NCI-H187 treated with DMSO at 0.1 percent for 48 hours (cell line): ENCODE data around the gene HIVEP2.

Source experiments
- DNase-seq: peaks from one replicate; lab custom pipeline; 2025; lab: John Stamatoyannopoulos, UW

HIVEP2 gene

GRCh38 chr6:142729618-142730017 lies 215.4 kb downstream of the HIVEP2 start:
- DNase-seq: no peak

- no peak for DNase-seq
These were observed 216.0 kb downstream of the HIVEP2 start for GRCh38 chr6:142728910-142729481.

- peak; percentile 42 for DNase-seq
These were observed 216.6 kb downstream of the HIVEP2 start for GRCh38 chr6:142728364-142728763.

GRCh38 chr6:142726616-142727015 lies 218.4 kb downstream of the HIVEP2 start:
- DNase-seq: no peak

GRCh38 chr6:142725024-142725770 lies 219.8 kb downstream of the HIVEP2 start:
- no peak for DNase-seq

- DNase-seq: no peak
These were observed 222.1 kb downstream of the HIVEP2 start for GRCh38 chr6:142722841-142723240.

- DNase-seq: no peak
These were observed 223.0 kb downstream of the HIVEP2 start for GRCh38 chr6:142722012-142722411.

GRCh38 chr6:142721215-142721920 lies 223.6 kb downstream of the HIVEP2 start:
- no peak for DNase-seq

- DNase-seq: no peak
These were observed 226.2 kb downstream of the HIVEP2 start for GRCh38 chr6:142718667-142719191.

GRCh38 chr6:142716097-142716496 lies 228.9 kb downstream of the HIVEP2 start:
- DNase-seq: no peak

- no peak for DNase-seq
These were observed 229.8 kb downstream of the HIVEP2 start for GRCh38 chr6:142714951-142715785.

- no peak for DNase-seq
These were observed 231.0 kb downstream of the HIVEP2 start for GRCh38 chr6:142713959-142714358.

- DNase-seq: no peak
These were observed 232.7 kb downstream of the HIVEP2 start for GRCh38 chr6:142712231-142712630.

GRCh38 chr6:142708651-142709050 lies 236.3 kb downstream of the HIVEP2 start:
- DNase-seq: no peak

- no peak for DNase-seq
These were observed 237.7 kb downstream of the HIVEP2 start for GRCh38 chr6:142707255-142707654.

GRCh38 chr6:142706210-142706609 lies 238.8 kb downstream of the HIVEP2 start:
- DNase-seq: no peak

- DNase-seq: no peak
These were observed 239.9 kb downstream of the HIVEP2 start for GRCh38 chr6:142705054-142705453.

- DNase-seq: no peak
These were observed 242.2 kb downstream of the HIVEP2 start for GRCh38 chr6:142702501-142703460.
